Astrocyte (in vitro differentiated cells and primary cell): ENCODE measurements around the gene RAB31. TPM values are rescaled to one million over a fixed set of nuclear protein-coding genes. Genes with fewer than 3 reads are reported as not detected.

Experiments used
- DNase-seq: peaks from one replicate; pipeline ENCODE4 v3.0.0-alpha.2; 2010; ENCODE audit warnings: low read depth
- FAIRE-seq: peaks from 2 replicates; lab custom pipeline; 2011; peaks lifted over from hg19 to GRCh38; lab: Jason Lieb, UNC
- H2AFZ ChIP-seq: 2 replicates; pipeline ENCODE4 v1.6.0; 2012; ENCODE audit warnings: low read depth, low read length, inconsistent platforms
- H3K27ac ChIP-seq: 2 replicates; pipeline ENCODE4 v1.5.1; 2011; ENCODE audit warnings: low read depth, low read length, inconsistent platforms
- H3K27me3 ChIP-seq: 2 replicates; pipeline ENCODE4 v1.6.0; 2011; ENCODE audit warnings: low read length, inconsistent platforms; ENCODE audit not compliant: insufficient read depth
- H3K36me3 ChIP-seq: 2 replicates; pipeline ENCODE4 v1.5.1; 2011; ENCODE audit warnings: low read length, inconsistent platforms; ENCODE audit not compliant: insufficient read depth
- H3K4me1 ChIP-seq: 2 replicates; pipeline ENCODE4 v1.5.1; 2011; ENCODE audit warnings: low read length, inconsistent platforms; ENCODE audit not compliant: insufficient read depth
- H3K4me2 ChIP-seq: 2 replicates; pipeline ENCODE4 v1.6.0; 2012; ENCODE audit warnings: low read length, inconsistent platforms
- H3K4me3 ChIP-seq: 2 replicates; pipeline ENCODE4 v1.5.1; 2011; ENCODE audit warnings: low read depth, mild to moderate bottlenecking, low read length, inconsistent platforms; ENCODE audit not compliant: insufficient read depth
- H3K79me2 ChIP-seq: 2 replicates; pipeline ENCODE4 v1.6.0; 2012; ENCODE audit warnings: mild to moderate bottlenecking, low read length, inconsistent platforms; ENCODE audit not compliant: insufficient read depth
- H3K9ac ChIP-seq: 2 replicates; pipeline ENCODE4 v1.6.0; 2012; ENCODE audit warnings: mild to moderate bottlenecking, low read length, inconsistent platforms
- H3K9me3 ChIP-seq: 2 replicates; pipeline ENCODE4 v1.5.1; 2012; ENCODE audit warnings: low read depth, mild to moderate bottlenecking, low read length, inconsistent platforms; ENCODE audit not compliant: insufficient read depth
- H4K20me1 ChIP-seq: 2 replicates; pipeline ENCODE4 v1.6.0; 2012; ENCODE audit warnings: low read length, inconsistent platforms; ENCODE audit not compliant: insufficient read depth
- H3K27ac Mint-ChIP-seq: one replicate; pipeline ENCODE4 v1.8.0; 2021; ENCODE audit warnings: mild to moderate bottlenecking, mixed read lengths; ENCODE audit not compliant: unreplicated experiment
- H3K27me3 Mint-ChIP-seq: one replicate; pipeline ENCODE4 v1.8.0; 2021; ENCODE audit warnings: low read depth, mixed read lengths; ENCODE audit not compliant: unreplicated experiment
- H3K36me3 Mint-ChIP-seq: one replicate; pipeline ENCODE4 v1.8.0; 2021; ENCODE audit warnings: low read depth, mixed read lengths; ENCODE audit not compliant: unreplicated experiment
- H3K4me1 Mint-ChIP-seq: one replicate; pipeline ENCODE4 v1.8.0; 2021; ENCODE audit warnings: low read depth, mixed read lengths; ENCODE audit not compliant: unreplicated experiment
- H3K4me3 Mint-ChIP-seq: one replicate; pipeline ENCODE4 v1.8.0; 2021; ENCODE audit warnings: mild to moderate bottlenecking, moderate library complexity, mixed read lengths; ENCODE audit not compliant: unreplicated experiment
- H3K9me3 Mint-ChIP-seq: one replicate; pipeline ENCODE4 v1.8.0; 2021; ENCODE audit warnings: mild to moderate bottlenecking, mixed read lengths; ENCODE audit not compliant: unreplicated experiment
- EZH2 ChIP-seq: IDR thresholded peaks from 2 replicates; pipeline ENCODE4 v1.6.1; 2012; ENCODE audit warnings: mild to moderate bottlenecking, low read length, inconsistent platforms; ENCODE audit not compliant: insufficient read depth
- total RNA-seq: library from RNA; stranded (reverse); gene quantifications from 2 replicates; pipeline ENCODE4 v1.2.1, GENCODE V29; 2021
- TF ChIP-seq, protein P1 (sequence below): IDR thresholded peaks from 2 replicates; pipeline ENCODE4 v1.5.1; 2011; ENCODE audit warnings: low read depth, mild to moderate bottlenecking, inconsistent platforms, low read length, moderate library complexity; ENCODE audit not compliant: insufficient read depth

RAB31 gene
- total RNA-seq, 1 donor from 2014 or later: 100 TPM

DNA sequence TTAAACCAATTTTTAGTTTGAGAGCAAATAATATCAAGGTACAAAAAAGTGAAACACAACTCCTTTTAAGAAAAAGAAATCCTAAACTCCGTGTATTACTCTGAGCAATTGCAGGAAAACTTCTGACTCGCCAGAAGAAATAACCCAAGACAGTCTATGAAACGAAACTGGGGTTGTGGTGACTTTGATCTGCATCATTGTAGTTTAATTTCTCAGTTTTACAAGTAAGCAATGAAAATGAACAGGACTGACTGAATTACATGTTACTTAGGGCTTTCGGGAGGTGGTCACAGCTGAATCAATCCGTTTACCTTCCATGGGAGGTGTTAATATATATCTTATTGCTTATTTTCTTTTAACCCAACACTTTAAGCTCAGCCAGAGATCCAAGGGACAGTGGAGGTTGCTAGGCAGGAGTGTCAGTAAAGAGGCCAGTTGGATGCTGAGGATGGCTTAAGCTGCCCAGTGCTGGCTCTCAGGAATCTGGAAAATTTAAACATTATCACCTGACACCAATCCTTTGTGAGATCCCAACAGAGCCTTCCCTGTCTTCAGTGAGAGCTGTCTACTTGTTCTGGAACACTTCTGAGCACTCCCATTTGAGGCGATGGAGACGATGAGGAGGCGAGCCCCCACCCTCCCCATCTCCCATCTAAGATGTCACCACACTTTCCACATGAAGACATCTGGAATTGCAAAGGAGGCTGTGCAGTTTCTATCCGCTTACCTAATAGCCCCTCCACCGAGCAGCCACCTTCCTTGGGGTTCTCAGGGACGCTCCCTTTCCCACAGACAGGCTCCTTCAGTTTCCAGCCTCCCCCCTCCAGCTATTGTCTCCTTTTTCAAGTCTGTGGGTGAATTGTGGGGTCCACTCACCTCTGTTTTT, 3.6 kb upstream of the RAB31 start:
- Histone ChIP-seq H3K4me3 (no peak overlapping the region), H3K27ac (no peak overlapping the region), H3K9me3 (no peaks in the 10 kb centered on the region), H2AFZ (no peak overlapping the region), H3K9ac (no peak overlapping the region), H3K4me1 (peaks cover 34% of the 10 kb centered on the region), H3K79me2 (peaks cover 10% of the 10 kb centered on the region), H3K4me2 (no peak overlapping the region), H3K27me3 (no peaks in the 10 kb centered on the region), H4K20me1 (peaks cover under 1% of the 10 kb centered on the region), H3K36me3 (no peaks in the 10 kb centered on the region)
- Mint-ChIP-seq H3K36me3 (peaks cover 2% of the 10 kb centered on the region), H3K9me3 (no peaks in the 10 kb centered on the region), H3K27me3 (no peaks in the 10 kb centered on the region), H3K4me1 (peaks cover 25% of the 10 kb centered on the region), H3K27ac (no peak overlapping the region), H3K4me3 (no peak overlapping the region)
- TF ChIP-seq EZH2: no peak
- TF ChIP-seq, protein P1, sequence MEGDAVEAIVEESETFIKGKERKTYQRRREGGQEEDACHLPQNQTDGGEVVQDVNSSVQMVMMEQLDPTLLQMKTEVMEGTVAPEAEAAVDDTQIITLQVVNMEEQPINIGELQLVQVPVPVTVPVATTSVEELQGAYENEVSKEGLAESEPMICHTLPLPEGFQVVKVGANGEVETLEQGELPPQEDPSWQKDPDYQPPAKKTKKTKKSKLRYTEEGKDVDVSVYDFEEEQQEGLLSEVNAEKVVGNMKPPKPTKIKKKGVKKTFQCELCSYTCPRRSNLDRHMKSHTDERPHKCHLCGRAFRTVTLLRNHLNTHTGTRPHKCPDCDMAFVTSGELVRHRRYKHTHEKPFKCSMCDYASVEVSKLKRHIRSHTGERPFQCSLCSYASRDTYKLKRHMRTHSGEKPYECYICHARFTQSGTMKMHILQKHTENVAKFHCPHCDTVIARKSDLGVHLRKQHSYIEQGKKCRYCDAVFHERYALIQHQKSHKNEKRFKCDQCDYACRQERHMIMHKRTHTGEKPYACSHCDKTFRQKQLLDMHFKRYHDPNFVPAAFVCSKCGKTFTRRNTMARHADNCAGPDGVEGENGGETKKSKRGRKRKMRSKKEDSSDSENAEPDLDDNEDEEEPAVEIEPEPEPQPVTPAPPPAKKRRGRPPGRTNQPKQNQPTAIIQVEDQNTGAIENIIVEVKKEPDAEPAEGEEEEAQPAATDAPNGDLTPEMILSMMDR: no peak
- no peak for FAIRE-seq
- no peak for DNase-seq

DNA sequence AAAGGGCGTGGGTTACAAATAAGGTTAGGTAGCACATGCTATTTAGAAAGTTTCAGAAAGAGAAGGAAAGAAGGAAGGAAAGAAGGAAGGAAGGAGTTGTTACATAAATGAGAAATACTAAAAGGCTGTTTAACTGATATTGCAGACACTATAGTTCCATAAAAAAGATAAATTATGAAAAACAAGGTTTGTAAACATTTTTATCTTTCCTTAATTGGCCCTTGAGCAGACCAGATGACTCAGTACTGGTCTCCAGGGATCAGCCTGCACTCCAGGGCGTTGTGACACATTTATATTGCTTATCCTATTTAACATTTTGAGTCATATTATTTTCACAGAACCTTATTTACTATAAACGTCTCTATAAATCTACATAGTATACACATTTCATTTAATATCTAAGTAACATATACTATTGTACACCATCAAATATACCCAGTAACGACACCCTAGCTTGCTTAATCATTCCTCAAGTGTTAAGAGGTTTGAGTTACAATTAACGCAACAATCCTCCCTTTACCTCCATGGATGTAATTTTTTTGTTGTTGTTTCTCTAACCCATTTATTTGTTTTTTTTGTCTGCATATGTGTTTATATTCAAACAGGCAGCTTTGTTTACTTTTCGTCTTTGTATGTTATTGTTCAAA, 2.8 kb upstream of the RAB31 start:
- TF ChIP-seq, protein P1: no peak
- no peak for TF ChIP-seq EZH2
- H3K9me3 Mint-ChIP-seq: no peaks in the 10 kb centered on the region
- H3K36me3 Mint-ChIP-seq: peaks cover 3% of the 10 kb centered on the region
- H3K4me2 ChIP-seq: peak overlapping the region; percentile 12
- FAIRE-seq: no peak
- no peak overlapping the region for H3K4me3 Mint-ChIP-seq
- peaks cover 35% of the 10 kb centered on the region for H3K4me1 ChIP-seq
- peaks cover 9% of the 10 kb centered on the region for H4K20me1 ChIP-seq
- peaks cover 18% of the 10 kb centered on the region for H3K79me2 ChIP-seq
- H3K4me1 Mint-ChIP-seq: peaks cover 29% of the 10 kb centered on the region
- no peaks in the 10 kb centered on the region for H3K36me3 ChIP-seq
- H3K9me3 ChIP-seq: no peaks in the 10 kb centered on the region
- H3K27ac Mint-ChIP-seq: peak overlapping the region; percentile 2
- no peak overlapping the region for H3K27ac ChIP-seq
- no peaks in the 10 kb centered on the region for H3K27me3 ChIP-seq
- no peaks in the 10 kb centered on the region for H3K27me3 Mint-ChIP-seq
- no peak overlapping the region for H3K4me3 ChIP-seq
- peak; percentile 45 for DNase-seq
- no peak overlapping the region for H3K9ac ChIP-seq
- no peak overlapping the region for H2AFZ ChIP-seq
